ENCODE results near the gene CISH. TPM values are rescaled to one million over a fixed set of nuclear protein-coding genes. Genes with fewer than 3 reads are reported as not detected.

Gene CISH
- total RNA-seq, 1 donor from 2014 or later: 21.1 TPM

- intact Hi-C loops (cut with DNase I): loop anchor here (2.0 kb wide), 1 partner anchor 17 kb away; no protein-coding TSS in a partner anchor
- peak; percentile 84 for DNase-seq (ENCODE audit: low spot score)
Observed at GRCh38 chr3:50583897-50584296, 27.7 kb downstream of the CISH start.

GRCh38 chr3:50582083-50582482 lies 29.5 kb downstream of the CISH start:
- no peak for DNase-seq (ENCODE audit: low spot score)
- intact Hi-C loops (cut with DNase I): no loop called here

DNA sequence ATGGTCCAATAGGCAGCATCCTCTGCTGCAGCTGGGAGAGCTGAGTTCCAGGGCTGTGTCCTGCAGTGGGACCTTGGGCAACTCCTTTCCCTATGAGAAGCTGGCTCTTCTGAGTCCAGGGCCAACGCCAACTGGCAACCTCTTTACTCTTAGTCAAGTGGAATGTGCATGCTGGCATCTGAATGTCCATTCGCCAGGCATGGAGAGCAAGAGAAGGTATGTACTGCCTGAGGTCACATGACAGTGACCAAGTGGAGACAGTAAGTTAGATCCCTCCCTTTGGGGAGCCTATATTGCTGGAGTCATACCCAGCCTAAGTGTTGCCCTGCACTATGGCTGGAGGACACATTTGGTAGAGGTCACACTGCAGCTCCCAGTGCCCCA lies 30.1 kb downstream of the CISH start:
- intact Hi-C loops (cut with DNase I): no loop called here
- no peak for DNase-seq (ENCODE audit: low spot score)

- intact Hi-C loops (cut with DNase I): no loop called here
Observed at GRCh38 chr3:50580683-50581458, 30.7 kb downstream of the CISH start.

DNA sequence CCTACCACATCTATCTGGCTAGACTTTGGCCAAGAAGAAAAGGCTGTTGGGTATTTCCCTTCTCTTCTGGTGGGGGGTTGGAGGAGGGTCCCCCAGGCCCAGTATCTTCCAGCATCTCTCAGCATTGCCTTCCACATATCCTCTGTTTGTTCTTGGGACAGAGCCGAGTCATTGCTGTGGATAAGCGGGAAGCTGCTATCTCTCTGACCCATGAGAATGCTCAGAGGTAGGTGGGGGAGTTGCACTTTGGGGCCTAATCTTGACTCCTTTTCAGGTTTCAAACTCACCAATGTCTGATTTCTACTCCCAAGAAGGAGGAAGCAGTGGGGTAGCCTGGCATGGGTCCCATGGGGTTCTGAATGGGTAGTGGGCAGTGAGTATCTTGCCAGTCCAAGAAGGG lies 34.2 kb downstream of the CISH start:
- intact Hi-C loops (cut with DNase I): no loop called here
- no peak for DNase-seq (ENCODE audit: low spot score)

More at GRCh38 chr3:50580683-50581458, 30.7 kb downstream of the CISH start:
- DNase-seq (ENCODE audit: low spot score): no peak

DNA sequence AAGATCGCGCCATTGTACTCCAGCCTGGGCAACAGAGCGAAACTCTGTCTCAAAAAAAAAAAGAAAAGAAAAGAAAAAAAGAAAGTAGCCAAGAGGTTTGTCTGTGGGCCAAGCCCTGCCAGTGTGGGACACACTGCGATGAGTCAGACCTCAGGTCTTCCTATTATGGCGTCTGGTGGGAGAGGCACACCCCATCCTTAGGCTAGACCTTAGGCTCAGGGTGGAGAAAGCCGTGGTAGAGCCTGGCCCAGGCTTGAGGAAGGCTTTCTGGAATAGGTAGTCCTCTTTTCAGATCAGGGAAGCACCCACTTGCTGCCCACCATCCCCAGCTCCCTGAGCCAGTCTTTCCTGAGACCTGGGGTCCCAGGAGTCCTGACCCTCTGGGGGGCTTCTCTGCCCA lies 36.2 kb downstream of the CISH start:
- intact Hi-C loops (cut with DNase I): no loop called here
- DNase-seq (ENCODE audit: low spot score): no peak

DNA sequence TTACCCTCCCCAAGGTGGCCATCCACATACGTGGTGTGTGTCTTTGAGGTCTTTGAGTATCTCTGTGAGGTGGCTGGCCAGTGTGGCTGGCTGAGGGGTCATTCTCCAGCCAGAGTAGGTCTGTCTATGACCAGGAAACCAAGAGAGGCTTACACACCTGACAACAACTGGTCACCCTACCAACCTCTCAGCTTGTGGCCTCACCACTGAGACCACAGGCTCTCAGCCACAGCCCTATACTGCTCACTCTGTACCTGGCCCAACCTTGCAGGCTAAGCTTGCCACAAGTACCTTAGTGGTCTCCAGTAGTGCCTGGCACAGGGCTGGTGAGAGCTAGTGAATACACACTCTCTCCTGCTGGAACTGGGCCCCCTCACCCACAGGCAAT lies 37.1 kb downstream of the CISH start:
- no peak for DNase-seq (ENCODE audit: low spot score)
- intact Hi-C loops (cut with DNase I): loop anchor here (5.0 kb wide), 2 partner anchors 78 to 798 kb away; no protein-coding TSS in a partner anchor

GRCh38 chr3:50573566-50574443 lies 37.8 kb downstream of the CISH start:
- intact Hi-C loops (cut with DNase I): loop anchor here (5.0 kb wide), 2 partner anchors 78 to 798 kb away; no protein-coding TSS in a partner anchor
- DNase-seq (ENCODE audit: low spot score): no peak

- intact Hi-C loops (cut with DNase I): loop anchor here (1.0 to 5.0 kb wide), 3 partner anchors 41 to 799 kb away; no protein-coding TSS in a partner anchor
- DNase-seq (ENCODE audit: low spot score): no peak
Observed at GRCh38 chr3:50572801-50573371, 38.7 kb downstream of the CISH start.

DNA sequence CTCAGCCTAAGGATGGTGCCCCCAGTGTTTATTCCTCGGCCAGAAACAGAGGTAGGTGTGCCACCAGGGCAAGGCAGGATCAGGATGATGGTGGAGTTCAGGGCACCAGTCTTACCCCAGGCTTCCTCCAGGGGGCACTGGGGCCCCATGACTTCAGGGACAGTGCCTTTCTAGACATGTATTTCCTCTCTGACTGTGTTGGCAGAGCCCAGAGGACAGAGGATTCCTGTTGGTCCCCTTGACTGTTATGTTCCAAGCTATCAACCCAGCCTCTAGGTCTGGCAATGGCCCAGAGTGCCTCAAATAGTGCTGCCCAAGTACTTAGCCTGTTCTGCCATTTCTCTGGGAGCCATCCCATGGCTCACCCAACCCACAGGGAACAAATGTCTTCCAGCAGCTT lies 39.4 kb downstream of the CISH start:
- intact Hi-C loops (cut with DNase I): loop anchor here (1.0 to 5.0 kb wide), 3 partner anchors 42 to 800 kb away; no protein-coding TSS in a partner anchor

GRCh38 chr3:50571486-50571885 lies 40.1 kb downstream of the CISH start:
- DNase-seq (ENCODE audit: low spot score): no peak

More for the DNA sequence above, 39.4 kb downstream of the CISH start:
- peak; percentile 91 for DNase-seq (ENCODE audit: low spot score)

DNA sequence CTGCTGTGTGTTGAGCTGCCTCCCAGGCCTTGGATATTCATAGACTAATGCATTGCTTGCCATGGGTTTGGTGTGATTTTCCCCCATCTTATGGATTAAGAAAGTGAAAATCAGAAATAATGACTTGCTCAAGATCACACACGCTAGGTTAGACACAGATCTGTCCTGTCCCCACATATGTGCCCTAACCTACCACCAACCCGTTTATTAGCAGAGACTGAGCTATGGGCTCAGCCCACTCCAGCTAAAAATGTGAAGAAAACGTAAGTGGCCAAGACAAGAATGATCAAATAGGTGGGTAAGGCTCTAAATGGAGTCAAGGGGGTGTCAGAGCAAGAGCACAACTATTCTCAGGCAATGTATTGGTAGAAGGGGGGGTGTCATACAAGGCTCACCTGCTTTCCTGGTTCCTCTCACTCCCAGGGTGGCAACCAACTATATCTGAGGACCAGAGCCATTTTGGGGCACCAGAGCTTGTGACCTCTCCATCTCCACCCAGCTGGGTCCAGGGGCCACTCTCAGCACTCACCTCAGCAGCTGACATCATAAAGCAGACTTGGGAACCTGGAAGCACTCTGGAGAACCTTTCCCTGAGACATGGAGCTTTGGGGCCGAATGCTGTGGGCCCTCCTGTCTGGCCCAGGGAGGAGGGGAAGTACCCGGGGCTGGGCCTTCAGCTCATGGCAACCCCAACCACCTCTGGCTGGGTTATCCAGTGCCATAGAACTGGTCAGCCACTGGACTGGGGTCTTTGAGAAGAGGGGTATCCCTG lies 40.9 kb downstream of the CISH start:
- DNase-seq (ENCODE audit: low spot score): no peak
- intact Hi-C loops (cut with DNase I): loop anchor here (5.0 kb wide), 2 partner anchors 82 to 802 kb away; no protein-coding TSS in a partner anchor

More at GRCh38 chr3:50571486-50571885, 40.1 kb downstream of the CISH start:
- intact Hi-C loops (cut with DNase I): loop anchor here (5.0 kb wide), 2 partner anchors 81 to 801 kb away; no protein-coding TSS in a partner anchor

- intact Hi-C loops (cut with DNase I): loop anchor here (5.0 kb wide), 1 partner anchor 823 kb away; the partner anchor contains the start of gene RBM15B
- DNase-seq (ENCODE audit: low spot score): peak; percentile 98
Observed at GRCh38 chr3:50568947-50569749, 42.4 kb downstream of the CISH start, which contains the start of gene HEMK1. HEMK1 (plus strand) TSS chr3:50569522; CDS start chr3:50571105, 1,583 bp downstream.

GRCh38 chr3:50567386-50568167 lies 44.0 kb downstream of the CISH start, which contains the start of gene C3orf18:
C3orf18 (minus strand) TSS chr3:50567747; CDS start chr3:50565699, 2,048 bp downstream.
- peak; percentile 97 for DNase-seq (ENCODE audit: low spot score)
- intact Hi-C loops (cut with DNase I): loop anchor here (5.0 kb wide), 1 partner anchor 825 kb away; the partner anchor contains the start of gene RBM15B

GRCh38 chr3:50567011-50567385 lies 44.6 kb downstream of the CISH start:
- no peak for DNase-seq (ENCODE audit: low spot score)
- intact Hi-C loops (cut with DNase I): loop anchor here (5.0 kb wide), 1 partner anchor 825 kb away; the partner anchor contains the start of gene RBM15B

DNA sequence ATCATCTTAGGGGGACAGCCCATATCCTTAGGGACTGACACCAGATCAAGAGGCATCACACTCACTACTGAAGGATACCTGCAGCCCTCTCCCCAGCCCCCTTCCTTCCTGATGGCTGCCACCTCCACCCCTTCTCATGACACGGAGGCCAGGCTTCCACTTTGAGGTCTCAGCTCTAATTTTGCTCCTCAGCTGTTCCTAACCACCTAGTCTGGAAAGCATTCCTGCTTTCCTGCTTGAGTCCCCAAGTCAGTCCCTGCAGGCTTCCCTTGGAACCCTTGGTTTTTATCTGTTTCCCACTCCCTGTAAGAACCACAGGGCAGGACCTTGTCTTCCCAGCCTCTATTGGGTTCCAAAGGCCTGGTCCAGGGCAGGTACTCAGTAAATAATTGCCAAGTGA lies 47.3 kb downstream of the CISH start:
- intact Hi-C loops (cut with DNase I): no loop called here
- no peak for DNase-seq (ENCODE audit: low spot score)

DNA sequence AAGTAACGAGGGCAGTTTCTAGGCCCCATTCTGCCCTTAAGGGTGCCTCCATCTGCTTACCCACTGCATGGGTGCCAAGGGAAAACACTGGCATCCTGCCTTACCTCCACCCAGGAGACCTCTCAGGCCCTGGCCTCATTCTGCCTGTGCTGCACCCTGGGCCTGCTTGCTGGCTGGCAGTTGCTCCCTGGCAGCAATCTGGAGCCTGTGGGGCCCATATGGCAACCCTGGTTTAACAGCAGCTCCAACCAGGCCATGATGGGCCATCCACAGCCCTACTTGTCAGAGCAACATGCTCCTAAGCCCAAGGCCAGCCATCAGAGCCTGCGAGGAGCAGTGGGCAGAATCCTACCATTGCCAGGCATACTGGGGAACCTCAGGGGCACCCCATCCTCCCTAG lies 47.7 kb downstream of the CISH start:
- intact Hi-C loops (cut with DNase I): no loop called here
- DNase-seq (ENCODE audit: low spot score): no peak

Measured in cardiac septum (tissue), 1 donor.